GM21619 (cell line): ENCODE data around the gene EXD2.

Experiments used
- ATAC-seq: cut with Tn5 transposase; IDR thresholded peaks from one replicate; pipeline ENCODE4 v1.9.1; 2021; ENCODE audit not compliant: unreplicated experiment

EXD2 gene

GRCh38 chr14:69246331-69246730, 55.0 kb downstream of the EXD2 start:
- ATAC-seq, result no peak

GRCh38 chr14:69247676-69248440, 56.6 kb downstream of the EXD2 start:
- no peak for ATAC-seq

- ATAC-seq, result no peak
These were observed 58.3 kb downstream of the EXD2 start for GRCh38 chr14:69249603-69250002.

- no peak for ATAC-seq
These were observed 61.6 kb downstream of the EXD2 start for GRCh38 chr14:69252851-69253250.

GRCh38 chr14:69259168-69259526, 67.8 kb downstream of the EXD2 start:
- no peak for ATAC-seq

- no peak for ATAC-seq
These were observed 68.4 kb downstream of the EXD2 start, which contains the start of gene GALNT16 for GRCh38 chr14:69259527-69260189. TSS of gene GALNT16 (plus strand) at chr14:69260158. CDS start at chr14:69260291, 133 bp downstream.

- no peak for ATAC-seq
These were observed 69.0 kb downstream of the EXD2 start for GRCh38 chr14:69260190-69260860.

- ATAC-seq, result no peak
These were observed 69.7 kb downstream of the EXD2 start for GRCh38 chr14:69260861-69261564.

GRCh38 chr14:69261761-69262331, 70.5 kb downstream of the EXD2 start:
- ATAC-seq, result no peak

GRCh38 chr14:69262516-69262915, 71.2 kb downstream of the EXD2 start:
- ATAC-seq, result no peak

GRCh38 chr14:69263364-69263763, 72.1 kb downstream of the EXD2 start:
- ATAC-seq, result no peak

GRCh38 chr14:69263771-69264170, 72.5 kb downstream of the EXD2 start:
- ATAC-seq, result no peak

GRCh38 chr14:69266572-69267345, 75.5 kb downstream of the EXD2 start:
- no peak for ATAC-seq

GRCh38 chr14:69267492-69267891, 76.2 kb downstream of the EXD2 start:
- no peak for ATAC-seq

- no peak for ATAC-seq
These were observed 76.9 kb downstream of the EXD2 start for GRCh38 chr14:69268223-69268622.

- no peak for ATAC-seq
These were observed 77.5 kb downstream of the EXD2 start for GRCh38 chr14:69268763-69269162.

- ATAC-seq, result no peak
These were observed 78.1 kb downstream of the EXD2 start for GRCh38 chr14:69269381-69269780.

- ATAC-seq, result no peak
These were observed 78.8 kb downstream of the EXD2 start for GRCh38 chr14:69270097-69270496.

- ATAC-seq, result no peak
These were observed 79.8 kb downstream of the EXD2 start for GRCh38 chr14:69270795-69271708.
